ENCODE data around the gene SUSD5. TPM values are rescaled to one million over a fixed set of nuclear protein-coding genes. Genes with fewer than 3 reads are reported as not detected.

The SUSD5 gene
- polyA plus RNA-seq, 1 of the 3 experiments (the other 2 are of a cell fraction) = 1.2 TPM

- TF ChIP-seq MAX (IDR thresholded peaks at IDR 0.05; ENCODE audit: low read depth) (no peak), FOXJ3 (CRISPR knock-in tag; IDR thresholded peaks at IDR 0.05) (no peak), EZH2phosphoT487 (IDR thresholded peaks at IDR 0.05; ENCODE audit: borderline replicate concordance, low read depth) (no peak), RCOR1 (IDR thresholded peaks at IDR 0.05; ENCODE audit: low read length) (no peak), PBX3 (IDR thresholded peaks at IDR 0.05) (no peak), ZBTB33 (IDR thresholded peaks at IDR 0.05; ENCODE audit: borderline replicate concordance, low read depth) (no peak), FOXM1 (IDR thresholded peaks at IDR 0.05; ENCODE audit: low read depth) (no peak), MXI1 (IDR thresholded peaks at IDR 0.05; ENCODE audit: low read depth, low read length) (no peak), SMC3 (IDR thresholded peaks at IDR 0.05; ENCODE audit: low read depth, low read length) (no peak)
These were observed 13.3 kb upstream of the SUSD5 start (continued) for GRCh38 chr3:33231756-33232465.

- 51% methylated on average over 5 of the region's 5 CpGs for WGBS (ENCODE audit: low lambda C conversion rate)
- H3K79me2 ChIP-seq (ENCODE audit: insufficient read depth) = no peaks in the 10 kb centered on the region
- H3K9ac ChIP-seq = no peak overlapping the region
- H4K20me1 ChIP-seq (ENCODE audit: insufficient read depth) = no peaks in the 10 kb centered on the region
- H3F3A ChIP-seq (replicated peaks; ENCODE audit: insufficient read depth) = peaks cover 4% of the 10 kb centered on the region
- CTCF ChIA-PET = no interaction called here
- no peak overlapping the region for H3K4me2 ChIP-seq
- POLR2A ChIA-PET = no interaction called here
- H3K27me3 ChIP-seq (ENCODE audit: insufficient read depth) = no peaks in the 10 kb centered on the region
- H3K9me2 ChIP-seq = no peaks in the 10 kb centered on the region
- no peaks in the 10 kb centered on the region for H3K9me3 ChIP-seq
- H2AFZ ChIP-seq (ENCODE audit: low read depth) = no peak overlapping the region
- no peaks in the 10 kb centered on the region for H3K36me3 ChIP-seq (replicated peaks in 1 of 2; ENCODE audit: control insufficient read depth in 1 of 2, insufficient read depth in 2 of 2, low read length in 1 of 2)
- no peak overlapping the region for H3K4me3 ChIP-seq (ENCODE audit: low read depth in 2 of 2, low read length in 1 of 2)
- DNase-seq = no peak
- H3K27ac ChIP-seq (ENCODE audit: low read depth in 2 of 2, low read length in 1 of 2) = no peak overlapping the region
- H3K4me1 ChIP-seq (ENCODE audit: control insufficient read depth in 1 of 2, insufficient read depth in 2 of 2, low read depth in 1 of 2, low read length in 1 of 2) = no peaks in the 10 kb centered on the region
- TF ChIP-seq RCOR1 (IDR thresholded peaks at IDR 0.05; ENCODE audit: low read length) (no peak), FOXM1 (IDR thresholded peaks at IDR 0.05; ENCODE audit: low read depth) (no peak), POLR2AphosphoS5 (IDR thresholded peaks at IDR 0.05; ENCODE audit: low read depth, low read length) (no peak), FOXJ3 (CRISPR knock-in tag; IDR thresholded peaks at IDR 0.05) (no peak), REST (IDR thresholded peaks at IDR 0.05; ENCODE audit: low read depth, low read length) (no peak), ELF1 (IDR thresholded peaks at IDR 0.05) (no peak), NRF1 (IDR thresholded peaks at IDR 0.05; ENCODE audit: low read depth, low read length) (no peak), CTCF (IDR thresholded peaks at IDR 0.05) (no peak), RFX5 (IDR thresholded peaks at IDR 0.05; ENCODE audit: low read length) (no peak), NFIC (IDR thresholded peaks at IDR 0.05; ENCODE audit: borderline replicate concordance) (no peak), PBX3 (IDR thresholded peaks at IDR 0.05) (no peak), GABPA (IDR thresholded peaks at IDR 0.05; ENCODE audit: low read depth) (no peak), GATA2 (CRISPR knock-in tag; IDR thresholded peaks at IDR 0.05) (no peak), TAF1 (IDR thresholded peaks at IDR 0.05; ENCODE audit: borderline replicate concordance, low read depth, low read length) (no peak), USF2 (IDR thresholded peaks at IDR 0.05; ENCODE audit: borderline replicate concordance, low read depth, low read length) (no peak)
These were observed 11.3 kb upstream of the SUSD5 start for GRCh38 chr3:33229947-33230346.

Measured in SK-N-SH (cell line).